ENCODE measurements around the gene SFXN3.

The SFXN3 gene

DNA sequence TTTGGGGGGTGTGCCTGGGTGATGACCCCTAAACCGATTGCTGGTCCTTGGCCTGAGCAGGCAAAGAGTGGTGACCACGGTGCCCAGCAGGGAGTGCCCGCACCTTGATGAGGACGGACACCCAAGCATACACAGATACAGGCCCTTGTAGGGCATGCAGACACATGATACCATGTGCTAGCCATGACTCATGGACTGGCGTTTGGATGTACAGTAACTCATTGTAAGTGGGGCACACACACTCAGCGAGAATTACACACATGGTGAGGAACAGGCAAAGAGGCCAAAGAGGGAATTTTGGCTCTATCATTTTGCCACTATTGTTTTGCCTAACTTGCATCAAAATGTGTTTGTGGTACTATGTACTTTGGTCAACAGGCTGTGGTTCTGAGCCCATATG lies 54.8 kb downstream of the SFXN3 start:
- TF ChIP-seq ARNTL (CRISPR knock-in tag; IDR thresholded peaks at IDR 0.05; ENCODE audit: borderline replicate concordance, low read depth): no peak
- TF ChIP-seq GLIS3 (CRISPR knock-in tag; IDR thresholded peaks at IDR 0.05): no peak
- no peak for TF ChIP-seq ZNF70 (CRISPR knock-in tag; IDR thresholded peaks at IDR 0.05)
- no peak for TF ChIP-seq ZC3H10 (CRISPR knock-in tag; IDR thresholded peaks at IDR 0.05)
- TF ChIP-seq, protein P1, sequence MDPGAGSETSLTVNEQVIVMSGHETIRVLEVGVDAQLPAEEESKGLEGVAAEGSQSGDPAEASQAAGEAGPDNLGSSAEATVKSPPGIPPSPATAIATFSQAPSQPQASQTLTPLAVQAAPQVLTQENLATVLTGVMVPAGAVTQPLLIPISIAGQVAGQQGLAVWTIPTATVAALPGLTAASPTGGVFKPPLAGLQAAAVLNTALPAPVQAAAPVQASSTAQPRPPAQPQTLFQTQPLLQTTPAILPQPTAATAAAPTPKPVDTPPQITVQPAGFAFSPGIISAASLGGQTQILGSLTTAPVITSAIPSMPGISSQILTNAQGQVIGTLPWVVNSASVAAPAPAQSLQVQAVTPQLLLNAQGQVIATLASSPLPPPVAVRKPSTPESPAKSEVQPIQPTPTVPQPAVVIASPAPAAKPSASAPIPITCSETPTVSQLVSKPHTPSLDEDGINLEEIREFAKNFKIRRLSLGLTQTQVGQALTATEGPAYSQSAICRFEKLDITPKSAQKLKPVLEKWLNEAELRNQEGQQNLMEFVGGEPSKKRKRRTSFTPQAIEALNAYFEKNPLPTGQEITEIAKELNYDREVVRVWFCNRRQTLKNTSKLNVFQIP (CRISPR knock-in tag; IDR thresholded peaks at IDR 0.05; ENCODE audit: borderline replicate concordance, low read depth): no peak
- no peak for TF ChIP-seq PPARA (CRISPR knock-in tag; IDR thresholded peaks at IDR 0.05; ENCODE audit: borderline replicate concordance)
- TF ChIP-seq CSDC2 (CRISPR knock-in tag; IDR thresholded peaks at IDR 0.05): no peak
- no peak for TF ChIP-seq TOX (CRISPR knock-in tag; IDR thresholded peaks at IDR 0.05; ENCODE audit: borderline replicate concordance)
- TF ChIP-seq TSHZ2 (CRISPR knock-in tag; IDR thresholded peaks at IDR 0.05): no peak
- TF ChIP-seq ESRRG (CRISPR knock-in tag; IDR thresholded peaks at IDR 0.05): no peak
- no peak for TF ChIP-seq ZFP30 (CRISPR knock-in tag; IDR thresholded peaks at IDR 0.05)
- no peak for TF ChIP-seq OSR1 (CRISPR knock-in tag; IDR thresholded peaks at IDR 0.05)
- no peak for TF ChIP-seq ISL1 (CRISPR knock-in tag; IDR thresholded peaks at IDR 0.05)
- no peak for TF ChIP-seq ZFP3 (CRISPR knock-in tag; IDR thresholded peaks at IDR 0.05)
- TF ChIP-seq, protein P2, sequence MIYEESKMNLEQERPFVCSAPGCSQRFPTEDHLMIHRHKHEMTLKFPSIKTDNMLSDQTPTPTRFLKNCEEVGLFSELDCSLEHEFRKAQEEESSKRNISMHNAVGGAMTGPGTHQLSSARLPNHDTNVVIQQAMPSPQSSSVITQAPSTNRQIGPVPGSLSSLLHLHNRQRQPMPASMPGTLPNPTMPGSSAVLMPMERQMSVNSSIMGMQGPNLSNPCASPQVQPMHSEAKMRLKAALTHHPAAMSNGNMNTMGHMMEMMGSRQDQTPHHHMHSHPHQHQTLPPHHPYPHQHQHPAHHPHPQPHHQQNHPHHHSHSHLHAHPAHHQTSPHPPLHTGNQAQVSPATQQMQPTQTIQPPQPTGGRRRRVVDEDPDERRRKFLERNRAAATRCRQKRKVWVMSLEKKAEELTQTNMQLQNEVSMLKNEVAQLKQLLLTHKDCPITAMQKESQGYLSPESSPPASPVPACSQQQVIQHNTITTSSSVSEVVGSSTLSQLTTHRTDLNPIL (CRISPR knock-in tag; IDR thresholded peaks at IDR 0.05; ENCODE audit: low read depth): no peak

GRCh38 chr10:101087376-101087775 lies 56.3 kb downstream of the SFXN3 start:
- TF ChIP-seq ESRRG (CRISPR knock-in tag; IDR thresholded peaks at IDR 0.05) (no peak), TCF4 (CRISPR knock-in tag; IDR thresholded peaks at IDR 0.05; ENCODE audit: borderline replicate concordance) (no peak), ZNF8 (CRISPR knock-in tag; IDR thresholded peaks at IDR 0.05) (no peak), OSR1 (CRISPR knock-in tag; IDR thresholded peaks at IDR 0.05) (no peak), ZFP3 (CRISPR knock-in tag; IDR thresholded peaks at IDR 0.05) (no peak)
- TF ChIP-seq, protein P2 (CRISPR knock-in tag; IDR thresholded peaks at IDR 0.05; ENCODE audit: low read depth): no peak
- ATAC-seq: no peak

More for the DNA sequence above, 54.8 kb downstream of the SFXN3 start:
- no peak for ATAC-seq

- peak; percentile 35 for ATAC-seq
- no peak for TF ChIP-seq CSRNP3 (CRISPR knock-in tag; IDR thresholded peaks at IDR 0.05)
- no peak for TF ChIP-seq OSR1 (CRISPR knock-in tag; IDR thresholded peaks at IDR 0.05)
- TF ChIP-seq ESRRG (CRISPR knock-in tag; IDR thresholded peaks at IDR 0.05): no peak
- no peak for TF ChIP-seq ZFP3 (CRISPR knock-in tag; IDR thresholded peaks at IDR 0.05)
- TF ChIP-seq, protein P1 (CRISPR knock-in tag; IDR thresholded peaks at IDR 0.05; ENCODE audit: borderline replicate concordance, low read depth): no peak
- TF ChIP-seq BACH2 (CRISPR knock-in tag; IDR thresholded peaks at IDR 0.05; ENCODE audit: borderline replicate concordance): no peak
- TF ChIP-seq ZNF70 (CRISPR knock-in tag; IDR thresholded peaks at IDR 0.05): no peak
- TF ChIP-seq TSHZ2 (CRISPR knock-in tag; IDR thresholded peaks at IDR 0.05): no peak
- no peak for TF ChIP-seq PPARA (CRISPR knock-in tag; IDR thresholded peaks at IDR 0.05; ENCODE audit: borderline replicate concordance)
- TF ChIP-seq TCF4 (CRISPR knock-in tag; IDR thresholded peaks at IDR 0.05; ENCODE audit: borderline replicate concordance): no peak
- TF ChIP-seq SNAI2 (CRISPR knock-in tag; IDR thresholded peaks at IDR 0.05): no peak
- TF ChIP-seq, protein P2 (CRISPR knock-in tag; IDR thresholded peaks at IDR 0.05; ENCODE audit: low read depth): no peak
- no peak for TF ChIP-seq ZNF565 (CRISPR knock-in tag; conservative IDR thresholded peaks at IDR 0.05; ENCODE audit: low read depth)
- TF ChIP-seq ZC3H10 (CRISPR knock-in tag; IDR thresholded peaks at IDR 0.05): no peak
Observed at GRCh38 chr10:101087965-101088364, 56.9 kb downstream of the SFXN3 start.
